GM12801 (cell line): ENCODE results near the gene HIVEP3.

Experiments used
- TF ChIP-seq, protein P1 (sequence below): IDR thresholded peaks from one replicate; pipeline ENCODE4 v1.5.1; 2011; ENCODE audit warnings: control low read depth; ENCODE audit not compliant: insufficient read length; ENCODE audit errors: extremely low read depth

Gene HIVEP3

DNA sequence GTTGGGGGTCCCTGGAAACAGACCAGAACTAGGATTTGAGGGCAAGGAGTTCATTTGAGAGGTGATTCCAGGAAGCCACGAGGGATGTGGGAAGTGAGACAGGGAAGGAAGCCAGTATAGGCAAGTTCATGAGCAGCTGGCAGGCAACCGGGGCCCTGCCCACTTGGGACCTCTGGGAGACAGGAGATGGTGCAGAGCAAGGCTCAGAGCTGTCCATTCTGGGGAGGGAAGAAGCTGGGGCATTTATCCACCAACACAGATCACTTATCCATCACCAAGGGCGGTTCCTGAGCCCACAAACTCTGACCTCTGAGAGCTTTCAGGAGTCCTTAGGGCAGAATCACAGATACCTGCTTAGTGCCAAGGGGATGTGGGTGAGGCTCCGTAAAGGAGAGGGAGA lies 451.0 kb downstream of the HIVEP3 start:
- TF ChIP-seq, protein P1, sequence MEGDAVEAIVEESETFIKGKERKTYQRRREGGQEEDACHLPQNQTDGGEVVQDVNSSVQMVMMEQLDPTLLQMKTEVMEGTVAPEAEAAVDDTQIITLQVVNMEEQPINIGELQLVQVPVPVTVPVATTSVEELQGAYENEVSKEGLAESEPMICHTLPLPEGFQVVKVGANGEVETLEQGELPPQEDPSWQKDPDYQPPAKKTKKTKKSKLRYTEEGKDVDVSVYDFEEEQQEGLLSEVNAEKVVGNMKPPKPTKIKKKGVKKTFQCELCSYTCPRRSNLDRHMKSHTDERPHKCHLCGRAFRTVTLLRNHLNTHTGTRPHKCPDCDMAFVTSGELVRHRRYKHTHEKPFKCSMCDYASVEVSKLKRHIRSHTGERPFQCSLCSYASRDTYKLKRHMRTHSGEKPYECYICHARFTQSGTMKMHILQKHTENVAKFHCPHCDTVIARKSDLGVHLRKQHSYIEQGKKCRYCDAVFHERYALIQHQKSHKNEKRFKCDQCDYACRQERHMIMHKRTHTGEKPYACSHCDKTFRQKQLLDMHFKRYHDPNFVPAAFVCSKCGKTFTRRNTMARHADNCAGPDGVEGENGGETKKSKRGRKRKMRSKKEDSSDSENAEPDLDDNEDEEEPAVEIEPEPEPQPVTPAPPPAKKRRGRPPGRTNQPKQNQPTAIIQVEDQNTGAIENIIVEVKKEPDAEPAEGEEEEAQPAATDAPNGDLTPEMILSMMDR = no peak

DNA sequence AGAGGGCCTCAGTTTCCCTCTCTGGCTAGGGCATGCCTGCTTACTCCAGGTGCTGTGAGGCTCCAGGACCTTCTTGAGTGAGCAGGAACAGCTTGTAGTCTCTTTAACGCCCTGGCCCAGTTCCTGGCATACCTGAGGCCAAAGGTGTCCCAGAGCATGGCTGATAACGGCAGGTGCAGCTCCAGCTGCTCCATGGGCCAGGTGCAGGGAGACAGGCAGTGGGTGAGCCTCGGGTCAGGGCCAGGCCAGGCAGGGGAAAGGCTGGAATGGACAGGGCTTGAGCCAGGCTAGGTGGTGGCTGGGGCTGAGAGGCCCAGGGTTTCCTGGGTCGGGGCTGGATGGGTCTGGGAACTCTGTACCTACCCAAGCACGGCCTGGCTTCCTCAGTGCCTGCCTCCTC lies 452.6 kb downstream of the HIVEP3 start:
- TF ChIP-seq, protein P1 = no peak

DNA sequence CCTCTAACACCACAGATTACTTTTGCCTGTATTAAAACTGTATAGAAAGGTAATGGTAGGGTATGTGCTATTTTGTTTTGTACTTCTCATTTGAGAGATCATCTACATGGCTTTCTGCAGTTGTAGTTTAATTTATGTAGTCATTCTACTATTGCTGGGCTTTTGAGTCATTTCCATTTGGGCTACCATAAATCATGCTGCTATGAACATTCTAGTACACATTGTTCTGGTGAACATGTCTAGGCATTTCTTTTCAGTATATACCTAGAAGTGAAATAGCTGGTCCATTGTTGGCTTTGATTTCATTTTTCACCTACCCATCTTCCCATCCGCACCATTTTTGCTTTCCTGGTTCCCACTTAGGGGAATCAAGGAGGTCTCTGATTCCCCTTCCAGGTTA lies 453.0 kb downstream of the HIVEP3 start:
- TF ChIP-seq, protein P1 = no peak

DNA sequence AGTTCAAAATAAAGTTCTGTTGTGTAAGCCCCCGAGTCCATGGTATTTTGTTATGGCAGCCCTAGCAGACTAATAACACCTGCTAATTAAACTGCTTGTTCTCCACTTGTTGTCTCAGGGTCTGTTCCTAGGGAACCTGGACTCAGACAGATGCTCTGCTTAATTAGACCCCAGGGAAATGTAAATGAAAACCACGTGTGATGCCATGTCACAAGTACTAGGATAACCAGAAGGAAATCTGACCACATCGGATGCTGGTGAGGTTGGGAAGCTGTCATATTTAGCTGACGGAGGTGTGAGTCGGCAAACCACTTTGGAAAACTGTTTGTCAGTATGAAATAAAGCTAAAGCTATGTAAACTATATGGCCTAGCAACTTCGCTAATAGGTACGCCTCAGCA lies 453.8 kb downstream of the HIVEP3 start:
- TF ChIP-seq, protein P1 = no peak

DNA sequence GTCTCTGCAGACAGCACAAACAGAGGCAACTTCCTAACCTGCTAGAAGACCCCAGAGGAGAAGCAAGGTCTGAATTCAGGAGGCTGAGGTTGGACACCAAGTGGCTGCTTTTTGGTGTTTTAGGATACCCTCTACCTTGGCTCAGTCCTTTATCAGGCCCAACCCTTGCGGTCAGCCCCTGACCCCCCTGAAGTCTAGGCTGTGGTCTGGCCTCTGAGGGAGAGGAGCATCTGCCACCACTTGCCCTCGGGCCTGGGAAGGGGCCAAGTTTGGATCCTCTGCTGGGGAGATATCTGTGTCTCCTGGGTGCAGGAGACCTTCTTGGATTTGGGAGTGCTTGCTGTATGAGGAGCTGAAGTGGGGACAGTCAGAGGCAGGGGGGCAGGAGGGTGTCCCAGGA lies 455.2 kb downstream of the HIVEP3 start:
- TF ChIP-seq, protein P1 = no peak

DNA sequence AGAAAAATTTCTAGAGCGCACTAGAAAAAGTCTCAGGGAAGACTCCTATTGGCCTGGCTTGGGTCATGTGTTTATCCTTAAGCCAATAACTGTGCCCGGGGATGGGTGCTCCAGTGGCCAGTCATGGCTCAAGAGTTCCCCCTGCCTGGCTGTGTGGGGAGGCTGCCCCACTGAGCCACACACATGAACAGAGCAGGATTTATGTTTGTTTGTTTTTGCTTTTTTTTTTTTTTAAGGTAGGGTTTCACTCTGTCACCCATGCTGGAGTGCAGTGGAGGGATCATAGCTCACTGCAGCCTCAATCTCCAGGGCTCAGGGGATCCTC lies 456.1 kb downstream of the HIVEP3 start:
- TF ChIP-seq, protein P1 = no peak

DNA sequence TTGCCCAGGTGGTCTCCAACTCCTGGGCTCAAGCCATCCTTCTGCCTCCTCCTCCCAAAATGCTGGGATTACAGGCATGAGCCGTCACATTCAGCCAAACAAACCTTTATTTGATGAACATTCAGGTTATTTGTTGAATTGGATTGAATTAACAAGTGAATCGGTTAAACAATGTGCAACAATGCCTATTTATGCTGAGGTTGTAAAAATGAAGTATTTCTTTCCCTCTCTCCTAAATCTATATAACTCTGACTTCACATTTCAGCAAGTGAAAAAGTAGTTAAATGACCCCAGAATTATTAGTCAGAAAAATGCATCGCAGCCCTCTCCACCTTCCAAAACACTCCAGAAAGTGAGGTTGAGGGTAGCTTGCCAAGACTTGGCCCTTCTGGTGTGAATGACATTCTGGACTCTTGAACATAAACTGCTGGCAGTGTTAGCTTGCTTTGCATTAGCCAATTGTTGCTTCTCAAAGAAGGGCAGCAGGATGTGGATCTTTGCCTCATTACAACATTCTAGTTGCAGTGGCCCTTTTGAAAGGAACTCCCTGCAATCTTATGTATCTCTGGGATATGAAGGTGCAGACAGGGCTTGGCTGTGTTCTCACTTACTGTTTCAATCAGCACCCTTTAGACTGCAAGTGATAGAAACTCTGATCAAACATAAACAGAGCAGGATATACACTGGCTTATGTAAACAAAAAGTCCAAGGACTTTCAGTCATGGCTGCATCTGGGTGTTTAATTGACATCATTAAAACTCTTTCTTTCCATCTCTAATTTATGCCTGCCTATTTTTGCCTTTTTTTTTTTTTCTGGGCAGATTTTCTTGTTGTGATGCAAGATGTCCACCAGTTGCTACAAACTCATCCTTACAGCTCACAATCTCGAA lies 456.7 kb downstream of the HIVEP3 start:
- TF ChIP-seq, protein P1 = no peak
